ENCODE measurements around the gene CDC42EP2.

- no peak for TF ChIP-seq CTCF (optimal IDR thresholded peaks at IDR 0.05 in 1 of 3, IDR thresholded peaks at IDR 0.05 in 1 of 3, conservative IDR thresholded peaks at IDR 0.05 in 1 of 3; ENCODE audit: extremely low read depth in 1 of 3, insufficient read depth in 2 of 3, low read length in 3 of 3)
- no peak for TF ChIP-seq EZH2 (IDR thresholded peaks at IDR 0.05; ENCODE audit: low read length)
Observed at GRCh38 chr11:65340226-65340625, 25.6 kb downstream of the CDC42EP2 start.

Measured in keratinocyte (primary cell).